GM23338 (cell line): ENCODE data around the gene MRTFA. TPM values are rescaled to one million over a fixed set of nuclear protein-coding genes. Genes with fewer than 3 reads are reported as not detected.

Experiments used
- CREB1 ChIP-seq: fragments of 250-450 bp; sonication (Bioruptor Pico); IDR thresholded peaks from 2 replicates; pipeline ENCODE4 v1.5.0; 2020; ENCODE audit warnings: low read depth, mild to moderate bottlenecking, moderate library complexity
- EZH2phosphoT487 ChIP-seq: fragments of 200-600 bp; sonication (generic); IDR thresholded peaks from one replicate; pipeline ENCODE4 v1.8.1; 2018; ENCODE audit warnings: antibody characterized with exemption; ENCODE audit not compliant: unreplicated experiment
- JUNB ChIP-seq: IDR thresholded peaks from one replicate; pipeline ENCODE4 v1.6.1; 2016; ENCODE audit warnings: antibody characterized with exemption; ENCODE audit not compliant: unreplicated experiment
- NANOG ChIP-seq: IDR thresholded peaks from 2 replicates; pipeline ENCODE4 v1.6.1; 2016; ENCODE audit warnings: antibody characterized with exemption, borderline replicate concordance
- ZNF462 ChIP-seq: fragments of 250-450 bp; sonication (Bioruptor Pico); IDR thresholded peaks from 2 replicates; pipeline ENCODE4 v1.5.0; 2020; ENCODE audit warnings: mild to moderate bottlenecking, moderate library complexity
- polyA plus RNA-seq: library from polyadenylated mRNA; unstranded; fragments of >200 nt; fragmentation: Nextera tagmentation; extraction: Ambion mirVana; gene quantifications from 2 replicates; pipeline ENCODE4 v1.2.1, GENCODE V29; 2016
- total RNA-seq: library from RNA; depleted of rRNA; stranded (reverse); fragments of >200 nt; shearing (Covaris generic); gene quantifications from 2 replicates; pipeline ENCODE4 v1.2.3, GENCODE V29; 2014
- TF ChIP-seq, protein P1 (sequence below), 2 experiments: fragments of 200-600 bp in 1 of 2; sonication (generic) in 1 of 2; conservative IDR thresholded peaks; 2 replicates each; pipeline versions ENCODE4 v1.5.1 to v1.6.1; 2016 to 2017; ENCODE audit warnings: antibody characterized with exemption in 2 of 2, low read depth in 2 of 2, mild to moderate bottlenecking in 2 of 2, moderate library complexity in 1 of 2
- TF ChIP-seq, protein P2 (sequence below): IDR thresholded peaks from one replicate; pipeline ENCODE4 v1.6.1; 2018; ENCODE audit warnings: antibody characterized with exemption; ENCODE audit not compliant: unreplicated experiment

Gene MRTFA
- total and polyA plus RNA-seq, 2 experiments from 2014 or later = 18.1 to 92.4 TPM

DNA sequence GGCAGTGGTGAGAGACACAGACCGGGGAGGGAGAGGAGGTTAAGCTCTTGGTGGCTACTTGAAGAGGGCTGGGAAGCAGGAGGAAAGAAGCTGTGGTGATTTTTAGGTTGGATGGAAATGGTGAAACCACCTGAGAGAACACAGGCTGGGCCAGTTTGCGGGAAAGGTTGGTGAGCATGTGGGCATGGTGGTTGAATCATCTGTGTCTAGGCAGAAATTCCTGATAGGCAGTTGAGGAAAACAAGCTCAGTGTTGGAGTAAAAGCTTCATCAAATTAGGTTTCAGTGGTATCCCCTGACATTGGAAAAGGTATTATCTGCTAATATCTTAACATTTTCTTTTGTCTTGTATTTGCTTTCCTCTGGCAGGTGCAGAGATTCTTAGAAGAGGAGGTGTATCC, 270.5 kb downstream of the MRTFA start (continued):
- TF ChIP-seq ZNF462 (CRISPR knock-in tag) (no peak), CREB1 (CRISPR knock-in tag) (no peak), EZH2phosphoT487 (no peak), JUNB (no peak), NANOG (no peak)
- TF ChIP-seq, protein P1, sequence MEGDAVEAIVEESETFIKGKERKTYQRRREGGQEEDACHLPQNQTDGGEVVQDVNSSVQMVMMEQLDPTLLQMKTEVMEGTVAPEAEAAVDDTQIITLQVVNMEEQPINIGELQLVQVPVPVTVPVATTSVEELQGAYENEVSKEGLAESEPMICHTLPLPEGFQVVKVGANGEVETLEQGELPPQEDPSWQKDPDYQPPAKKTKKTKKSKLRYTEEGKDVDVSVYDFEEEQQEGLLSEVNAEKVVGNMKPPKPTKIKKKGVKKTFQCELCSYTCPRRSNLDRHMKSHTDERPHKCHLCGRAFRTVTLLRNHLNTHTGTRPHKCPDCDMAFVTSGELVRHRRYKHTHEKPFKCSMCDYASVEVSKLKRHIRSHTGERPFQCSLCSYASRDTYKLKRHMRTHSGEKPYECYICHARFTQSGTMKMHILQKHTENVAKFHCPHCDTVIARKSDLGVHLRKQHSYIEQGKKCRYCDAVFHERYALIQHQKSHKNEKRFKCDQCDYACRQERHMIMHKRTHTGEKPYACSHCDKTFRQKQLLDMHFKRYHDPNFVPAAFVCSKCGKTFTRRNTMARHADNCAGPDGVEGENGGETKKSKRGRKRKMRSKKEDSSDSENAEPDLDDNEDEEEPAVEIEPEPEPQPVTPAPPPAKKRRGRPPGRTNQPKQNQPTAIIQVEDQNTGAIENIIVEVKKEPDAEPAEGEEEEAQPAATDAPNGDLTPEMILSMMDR (conservative IDR thresholded peaks at IDR 0.05; ENCODE audit: low read depth in 2 of 2) = no peak
- TF ChIP-seq, protein P2, sequence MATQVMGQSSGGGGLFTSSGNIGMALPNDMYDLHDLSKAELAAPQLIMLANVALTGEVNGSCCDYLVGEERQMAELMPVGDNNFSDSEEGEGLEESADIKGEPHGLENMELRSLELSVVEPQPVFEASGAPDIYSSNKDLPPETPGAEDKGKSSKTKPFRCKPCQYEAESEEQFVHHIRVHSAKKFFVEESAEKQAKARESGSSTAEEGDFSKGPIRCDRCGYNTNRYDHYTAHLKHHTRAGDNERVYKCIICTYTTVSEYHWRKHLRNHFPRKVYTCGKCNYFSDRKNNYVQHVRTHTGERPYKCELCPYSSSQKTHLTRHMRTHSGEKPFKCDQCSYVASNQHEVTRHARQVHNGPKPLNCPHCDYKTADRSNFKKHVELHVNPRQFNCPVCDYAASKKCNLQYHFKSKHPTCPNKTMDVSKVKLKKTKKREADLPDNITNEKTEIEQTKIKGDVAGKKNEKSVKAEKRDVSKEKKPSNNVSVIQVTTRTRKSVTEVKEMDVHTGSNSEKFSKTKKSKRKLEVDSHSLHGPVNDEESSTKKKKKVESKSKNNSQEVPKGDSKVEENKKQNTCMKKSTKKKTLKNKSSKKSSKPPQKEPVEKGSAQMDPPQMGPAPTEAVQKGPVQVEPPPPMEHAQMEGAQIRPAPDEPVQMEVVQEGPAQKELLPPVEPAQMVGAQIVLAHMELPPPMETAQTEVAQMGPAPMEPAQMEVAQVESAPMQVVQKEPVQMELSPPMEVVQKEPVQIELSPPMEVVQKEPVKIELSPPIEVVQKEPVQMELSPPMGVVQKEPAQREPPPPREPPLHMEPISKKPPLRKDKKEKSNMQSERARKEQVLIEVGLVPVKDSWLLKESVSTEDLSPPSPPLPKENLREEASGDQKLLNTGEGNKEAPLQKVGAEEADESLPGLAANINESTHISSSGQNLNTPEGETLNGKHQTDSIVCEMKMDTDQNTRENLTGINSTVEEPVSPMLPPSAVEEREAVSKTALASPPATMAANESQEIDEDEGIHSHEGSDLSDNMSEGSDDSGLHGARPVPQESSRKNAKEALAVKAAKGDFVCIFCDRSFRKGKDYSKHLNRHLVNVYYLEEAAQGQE = no peak
